Activated naive CD8-positive, alpha-beta T cell treated with anti-CD3 and anti-CD28 coated beads, Interleukin-2, amount 50 U/mL, for 16 hours (primary cell): ENCODE results near the gene SYNDIG1.

Source experiments
- DNase-seq: peaks from one replicate; pipeline ENCODE4 v3.0.0-alpha.2; 2020; ENCODE audit warnings: low read depth, low spot score

Gene SYNDIG1

DNA sequence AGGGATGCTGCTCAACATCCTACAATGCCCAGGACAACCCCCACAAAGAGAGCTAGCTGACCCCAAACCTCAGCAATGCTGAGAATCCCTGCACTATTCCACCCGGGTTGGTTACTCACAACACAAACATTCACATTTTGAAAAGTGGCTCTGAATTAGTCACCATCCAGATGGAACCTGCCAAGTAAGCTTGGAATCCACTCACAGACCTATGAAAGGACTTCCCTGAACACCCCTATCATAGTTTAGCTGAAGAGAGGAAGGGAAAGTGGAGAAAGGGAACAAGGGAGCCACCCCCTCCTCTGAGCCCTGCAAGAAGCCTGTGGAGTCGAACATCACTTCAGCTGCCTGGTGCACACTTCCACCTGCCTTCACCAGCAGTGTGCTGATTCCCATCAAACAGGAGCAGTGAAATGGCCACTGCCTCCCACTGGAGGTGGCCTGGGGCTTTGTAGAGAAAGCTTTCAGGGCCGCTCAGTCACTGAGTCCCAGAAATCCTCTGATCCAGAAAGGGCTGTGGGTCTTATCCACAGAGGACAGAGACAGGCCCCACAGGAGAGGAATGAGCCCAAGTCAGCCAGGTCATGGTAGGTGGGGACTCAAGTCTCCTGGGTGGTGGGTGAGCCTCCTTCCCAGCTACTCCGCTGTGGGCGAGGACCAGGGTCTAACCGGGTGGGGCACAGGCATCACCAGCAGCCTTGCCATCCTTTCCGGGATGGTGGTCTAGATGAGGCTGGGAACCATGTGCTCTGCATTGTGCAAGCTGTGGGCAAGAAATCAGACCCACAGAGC, 203.7 kb downstream of the SYNDIG1 start:
- no peak for DNase-seq

DNA sequence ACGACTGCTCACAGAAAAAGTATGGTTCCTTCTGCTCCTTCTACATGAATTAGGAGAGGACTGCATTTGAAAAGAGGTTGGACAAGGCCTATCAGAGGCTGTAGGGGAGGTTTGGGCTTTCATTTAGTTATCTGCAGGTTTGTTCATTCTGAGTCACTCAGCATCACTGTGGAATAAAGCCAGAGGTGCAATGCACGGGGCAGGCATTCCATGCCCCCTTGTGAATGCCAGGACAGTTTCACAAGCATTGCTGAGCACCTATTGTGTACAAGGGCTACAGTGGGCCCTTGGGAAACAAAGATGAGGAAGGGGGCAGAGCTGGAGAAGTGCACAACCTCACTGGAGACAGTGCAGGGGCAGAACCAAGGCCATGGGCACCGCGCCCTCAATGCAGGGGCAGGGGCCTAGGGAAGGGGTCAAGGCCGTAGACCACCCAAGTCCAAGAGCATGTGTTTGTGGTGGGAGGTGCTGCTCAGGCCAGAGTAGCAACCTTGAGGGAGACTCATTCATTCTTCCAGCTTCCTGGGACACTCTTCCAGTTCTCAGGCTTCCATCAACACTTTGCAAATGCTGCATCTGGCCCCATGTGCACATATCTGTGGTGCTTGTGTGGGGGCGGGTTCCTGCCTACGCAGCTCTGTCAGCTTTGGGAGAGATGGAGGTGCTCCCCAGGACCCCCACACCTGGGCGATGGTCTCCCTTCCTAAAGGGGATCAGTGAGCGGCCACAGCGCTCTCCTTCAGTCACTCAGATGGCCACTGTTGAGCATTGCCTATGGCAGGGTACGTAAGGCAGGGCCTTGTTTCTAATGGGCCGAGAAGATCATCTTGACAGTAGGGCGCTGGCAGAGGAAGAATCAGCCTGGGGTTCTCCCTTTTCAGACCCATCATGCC, 204.5 kb downstream of the SYNDIG1 start:
- no peak for DNase-seq

DNA sequence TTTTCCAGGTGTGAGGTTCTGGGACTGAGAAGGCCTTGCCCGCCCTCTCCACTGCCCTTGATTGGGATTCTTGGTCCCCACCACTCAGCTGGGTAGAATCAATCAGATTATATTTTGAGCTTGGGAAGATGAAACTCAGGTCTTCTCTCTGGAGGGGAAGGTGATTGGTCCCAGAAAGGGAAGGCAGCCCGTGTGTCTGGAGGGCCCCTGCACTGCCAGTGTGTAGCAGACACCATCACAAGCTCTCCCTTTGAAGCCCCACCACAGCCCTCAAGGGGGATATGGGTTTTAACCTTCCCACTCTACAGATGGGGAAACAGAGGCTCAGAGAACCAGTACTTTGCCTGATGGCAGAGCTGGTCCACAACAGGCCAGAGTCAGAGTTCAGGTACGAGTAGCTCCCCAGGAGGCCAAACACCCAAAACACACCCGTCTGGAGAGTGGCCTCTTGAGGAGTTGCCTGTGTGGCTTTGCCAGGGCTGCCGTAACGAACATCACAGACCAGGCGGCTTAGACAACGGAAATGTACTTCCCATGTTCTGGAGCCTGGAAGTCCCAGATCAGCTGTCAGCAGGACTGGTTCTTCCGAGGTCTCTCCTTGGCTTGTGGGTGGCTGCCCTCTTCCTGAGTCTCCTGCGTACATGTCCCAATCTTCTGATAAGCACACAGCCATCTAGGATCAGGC, 205.6 kb downstream of the SYNDIG1 start:
- no peak for DNase-seq

DNA sequence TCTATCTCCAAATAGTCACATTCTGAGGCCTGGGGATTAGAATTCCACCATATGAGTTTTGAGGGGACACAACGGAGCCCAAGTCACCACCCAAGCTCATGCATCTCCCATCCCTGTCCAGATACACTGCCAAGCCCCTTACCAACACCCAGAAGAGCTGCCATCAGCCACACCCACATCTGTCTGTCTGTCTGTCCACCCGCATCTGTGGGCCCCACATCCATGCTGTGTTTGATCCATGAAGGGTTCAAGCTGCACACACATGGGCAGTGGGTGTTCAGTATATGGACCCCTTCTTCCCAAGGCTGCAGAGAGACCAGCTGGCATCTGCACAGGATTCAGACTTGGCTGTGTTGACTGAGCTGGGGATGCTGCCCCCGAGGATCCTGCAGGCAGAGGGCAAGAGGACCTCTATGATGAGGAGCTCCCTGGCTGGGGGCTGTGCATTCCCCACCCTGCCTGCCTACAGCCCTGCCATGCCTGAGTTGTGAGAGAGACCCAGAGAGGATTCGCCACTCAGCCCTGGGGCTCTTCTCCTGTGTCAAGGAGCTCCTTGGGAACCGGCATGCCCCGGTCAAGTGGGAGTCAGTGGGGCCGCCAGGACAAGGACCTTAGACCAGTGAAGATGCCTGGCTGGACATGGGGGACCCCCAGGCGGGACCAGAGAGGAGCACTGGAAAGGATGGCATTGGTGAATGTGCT, 206.4 kb downstream of the SYNDIG1 start:
- no peak for DNase-seq

DNA sequence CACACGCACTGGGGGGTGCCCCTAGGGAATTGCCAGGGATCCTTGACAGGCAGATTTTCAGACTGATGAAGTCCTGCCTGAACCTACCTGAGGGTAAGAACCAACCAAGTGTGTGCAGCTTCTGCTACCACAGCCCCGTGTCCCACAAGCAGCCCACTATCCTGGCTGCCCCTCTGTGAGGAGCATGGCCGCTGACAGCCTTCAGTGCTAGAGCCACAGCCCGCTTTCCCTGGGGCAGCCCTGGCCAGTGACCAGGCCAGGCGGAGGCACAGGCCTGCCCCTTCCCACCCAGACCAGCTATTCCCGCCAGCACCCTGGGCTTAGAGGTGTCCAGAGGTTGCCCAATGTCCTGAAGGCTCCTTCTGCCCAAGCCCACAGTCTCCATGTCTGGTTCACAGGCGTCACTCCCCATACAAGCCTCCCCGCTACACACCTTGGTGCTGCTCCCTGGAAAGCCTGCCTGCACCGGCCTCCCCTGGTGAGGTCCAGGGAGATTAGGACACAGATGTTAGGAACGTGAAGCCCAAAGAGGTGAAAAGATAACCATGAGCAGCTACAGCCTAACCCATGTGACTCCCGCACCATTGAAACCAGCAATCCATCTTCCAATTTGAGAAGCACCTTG, 207.0 kb downstream of the SYNDIG1 start:
- no peak for DNase-seq

DNA sequence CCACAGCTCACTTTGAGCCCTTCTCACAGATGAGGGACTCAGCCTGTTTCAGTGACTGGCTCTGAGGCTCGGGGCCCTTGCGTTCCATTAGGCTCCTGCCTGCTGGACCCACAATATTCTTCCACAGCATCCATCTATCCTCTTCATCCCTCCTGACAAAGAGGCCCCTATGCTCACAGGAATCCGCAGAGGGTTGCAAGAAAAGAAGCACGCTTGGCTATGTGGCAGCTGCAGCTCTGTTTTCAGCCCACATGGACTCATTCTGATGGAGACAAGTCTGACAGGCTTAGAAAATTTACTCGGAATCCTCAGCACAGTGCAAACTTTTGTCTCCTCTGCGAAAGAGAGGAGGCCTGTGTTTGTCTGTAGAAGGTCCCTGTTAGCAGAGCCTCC, 207.5 kb downstream of the SYNDIG1 start:
- DNase-seq, result no peak

DNA sequence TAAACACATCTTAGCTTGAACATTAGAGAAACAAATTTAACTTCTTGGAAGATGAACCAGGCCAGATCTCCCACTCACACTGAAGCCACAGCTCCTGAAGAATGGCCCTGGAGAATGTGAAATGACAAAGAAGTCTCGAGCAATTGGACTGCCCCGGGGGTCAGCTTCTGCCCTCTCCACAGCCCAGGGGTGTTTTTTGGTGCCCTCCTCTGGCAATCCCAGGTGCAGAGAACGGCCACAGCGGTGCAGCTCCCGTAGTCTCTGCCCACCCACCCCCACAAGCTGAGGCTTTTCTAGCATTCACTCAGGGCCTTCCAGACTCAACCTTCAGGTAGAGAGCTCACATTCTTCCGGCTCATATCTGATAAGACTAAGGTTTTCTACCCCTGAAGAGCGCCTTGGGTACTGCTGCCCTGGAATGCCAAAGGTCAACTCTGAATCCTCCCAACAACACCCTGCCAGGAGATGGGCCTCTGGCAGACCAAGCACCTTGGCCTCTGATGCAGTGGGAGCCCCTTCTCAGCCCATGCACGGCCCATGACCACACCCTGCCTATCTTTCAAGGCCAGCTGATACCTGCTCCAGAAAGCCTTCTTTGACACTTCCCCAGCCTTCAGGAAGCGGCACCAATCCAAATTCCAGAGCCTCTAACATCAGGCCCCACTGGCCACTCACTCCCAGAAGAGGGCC, 208.3 kb downstream of the SYNDIG1 start:
- DNase-seq, result no peak

DNA sequence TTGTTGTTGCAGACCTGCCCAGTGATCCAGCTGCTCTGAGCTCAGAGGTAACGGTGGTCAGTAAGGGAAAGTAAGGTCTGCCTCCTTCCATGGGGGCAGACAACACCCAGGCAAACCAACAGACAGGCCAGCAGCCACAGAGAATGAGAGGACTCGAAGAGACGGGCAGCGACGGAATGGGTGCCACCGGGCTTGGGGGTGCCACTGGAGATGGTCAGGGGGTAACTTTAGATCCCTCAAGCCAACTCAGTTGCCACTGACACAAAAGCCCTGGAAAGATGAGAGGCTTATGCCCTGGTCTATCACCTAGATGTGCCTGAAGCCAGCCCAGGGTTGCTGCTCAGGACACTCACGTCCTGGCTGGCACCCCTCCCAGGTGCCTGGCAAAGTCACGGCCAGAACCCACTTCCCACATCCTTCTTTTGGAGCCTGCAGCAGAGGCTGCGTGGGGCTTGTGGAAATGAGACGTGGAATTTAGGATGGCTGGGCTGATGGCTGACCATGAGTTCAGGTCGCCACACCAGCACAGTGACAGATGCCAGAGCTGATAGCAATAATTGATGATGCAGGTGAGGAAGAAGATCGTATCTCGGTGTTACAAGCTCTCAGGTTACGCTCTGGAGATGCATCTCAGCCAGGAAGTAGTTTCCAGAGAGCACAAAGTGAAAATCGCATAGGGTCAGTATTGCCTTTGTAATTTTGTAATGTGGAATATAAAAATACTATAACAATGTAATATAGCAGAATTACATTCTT, 209.1 kb downstream of the SYNDIG1 start:
- no peak for DNase-seq

DNA sequence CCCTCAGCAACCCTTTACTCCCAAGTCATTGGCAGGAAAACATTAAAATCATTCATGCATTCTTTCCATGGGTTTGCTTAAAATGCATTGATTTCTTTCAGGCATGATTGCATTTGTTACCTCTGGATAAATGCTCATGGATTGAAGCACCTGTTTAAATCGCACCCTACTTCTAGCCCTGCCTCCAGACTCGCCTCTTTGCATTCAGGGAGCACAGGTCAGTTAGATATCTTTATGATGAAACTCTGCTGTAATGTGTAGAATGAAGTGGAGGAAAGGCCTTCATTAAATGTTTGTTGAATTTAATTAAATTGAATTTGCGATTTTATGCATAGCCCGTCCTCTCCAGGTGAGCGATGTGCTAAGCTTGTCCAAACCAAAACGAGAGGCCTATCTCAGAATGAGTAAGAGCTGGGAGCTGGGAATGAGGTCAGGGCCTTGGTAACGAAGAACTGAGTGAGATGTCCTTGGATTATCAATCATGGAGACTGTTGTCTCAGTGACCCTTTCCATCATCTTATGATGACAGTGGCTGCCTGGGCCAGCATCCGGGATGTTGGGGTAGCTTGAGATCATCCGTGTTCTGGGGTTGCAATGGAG, 210.1 kb downstream of the SYNDIG1 start:
- no peak for DNase-seq

DNA sequence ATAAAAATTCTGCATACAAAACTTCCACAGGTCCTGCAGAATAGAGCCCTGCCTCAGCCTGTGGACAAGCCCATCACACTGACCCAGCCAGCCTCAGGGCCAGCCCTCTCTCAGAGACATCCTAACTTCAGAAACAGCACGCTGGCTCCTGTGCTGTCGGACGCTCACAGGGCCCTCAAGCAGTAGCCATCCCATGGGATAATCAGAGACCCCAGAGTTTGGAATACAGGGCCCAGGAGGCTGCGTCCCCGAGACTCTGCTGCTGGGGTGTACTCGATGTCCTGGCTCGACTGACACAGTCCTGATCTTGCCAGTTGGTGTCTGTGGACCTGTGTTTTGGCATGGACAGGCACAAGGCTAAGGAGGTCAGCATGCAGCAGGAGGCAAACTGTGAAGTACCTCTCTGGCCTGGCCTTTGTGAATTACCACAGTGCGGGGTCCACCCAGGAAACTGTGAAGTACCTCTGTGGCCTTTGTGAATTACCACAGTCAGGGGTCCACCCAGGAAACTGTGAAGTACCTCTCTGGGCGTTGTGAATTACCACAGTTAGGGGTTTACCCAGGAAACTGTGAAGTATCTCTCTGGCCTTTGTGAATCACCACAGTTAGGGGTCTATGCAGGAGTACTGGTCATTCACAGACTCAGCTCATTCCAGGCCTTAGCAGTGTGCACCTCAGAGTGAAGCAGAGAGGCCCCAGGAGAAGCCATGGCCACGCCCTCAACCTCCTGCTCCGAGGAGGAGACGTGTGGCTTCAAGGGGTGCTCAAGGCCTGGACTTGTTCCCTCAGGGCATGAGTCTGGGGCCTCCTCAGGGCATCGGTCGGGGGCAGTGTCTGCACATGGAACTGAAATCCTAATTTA, 212.4 kb downstream of the SYNDIG1 start:
- no peak for DNase-seq

DNA sequence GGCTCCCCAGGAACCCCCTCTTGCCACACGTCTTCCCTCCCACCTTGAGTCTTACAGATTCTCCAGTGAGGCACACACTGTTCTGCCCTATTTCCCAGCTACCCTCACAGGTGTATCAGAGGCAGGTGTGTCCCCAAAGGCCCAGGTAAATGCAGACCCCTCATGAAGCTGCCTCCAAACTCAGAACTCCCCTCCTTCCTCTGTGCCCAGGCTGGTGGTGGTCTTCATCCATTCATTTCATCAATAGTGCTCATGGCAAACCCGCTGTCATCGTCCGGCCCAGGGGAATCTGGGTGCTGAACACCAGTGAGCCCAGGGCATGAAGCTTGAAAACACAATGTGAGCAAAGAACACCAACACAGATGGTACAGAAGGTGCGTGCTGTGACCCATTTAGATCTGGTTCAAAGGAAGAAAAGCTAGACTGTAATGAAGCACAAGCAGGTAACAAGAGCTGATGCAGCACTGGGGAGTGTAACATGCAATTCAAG, 213.1 kb downstream of the SYNDIG1 start:
- no peak for DNase-seq

DNA sequence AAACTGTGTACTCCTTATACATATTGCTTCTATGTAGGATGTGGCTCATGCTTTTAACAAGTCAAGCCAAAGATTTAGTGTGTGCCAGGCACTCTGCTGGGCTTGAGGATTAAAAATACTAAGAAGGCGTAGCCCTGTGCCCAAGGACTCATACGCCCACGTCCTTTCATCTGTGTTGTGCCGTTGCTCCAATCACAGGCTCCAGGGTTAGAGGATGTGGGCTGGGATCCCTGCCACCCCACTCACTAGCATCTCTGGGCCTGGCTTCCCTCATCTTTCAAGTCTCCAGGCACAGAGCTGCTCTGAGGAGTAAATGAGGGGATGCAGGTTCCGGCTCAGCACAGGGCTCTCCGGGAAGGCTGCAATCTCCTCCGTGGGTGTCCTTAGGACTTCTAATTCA, 214.2 kb downstream of the SYNDIG1 start:
- no peak for DNase-seq

DNA sequence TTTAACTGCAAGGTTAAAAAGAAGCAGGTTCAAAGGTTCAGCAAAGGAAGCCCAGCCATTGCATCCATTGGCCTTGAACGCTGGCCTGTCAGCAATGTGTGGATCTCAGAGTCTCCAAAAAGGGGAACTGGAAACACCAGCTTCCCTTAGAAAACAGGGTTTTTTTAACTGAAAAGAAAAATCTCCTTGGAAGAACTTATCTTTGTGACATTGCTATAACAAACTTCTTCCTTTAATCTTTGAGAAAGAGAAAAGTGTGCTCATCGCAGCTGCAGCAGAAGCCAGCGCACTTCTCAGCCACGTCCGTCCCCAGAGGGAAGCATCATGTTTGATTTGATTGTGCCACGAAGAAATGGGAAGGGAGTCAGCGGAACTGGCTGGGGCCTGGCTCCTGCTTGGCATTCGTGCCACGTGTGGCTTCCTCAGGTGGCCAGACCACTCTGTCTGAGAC, 215.0 kb downstream of the SYNDIG1 start:
- no peak for DNase-seq

DNA sequence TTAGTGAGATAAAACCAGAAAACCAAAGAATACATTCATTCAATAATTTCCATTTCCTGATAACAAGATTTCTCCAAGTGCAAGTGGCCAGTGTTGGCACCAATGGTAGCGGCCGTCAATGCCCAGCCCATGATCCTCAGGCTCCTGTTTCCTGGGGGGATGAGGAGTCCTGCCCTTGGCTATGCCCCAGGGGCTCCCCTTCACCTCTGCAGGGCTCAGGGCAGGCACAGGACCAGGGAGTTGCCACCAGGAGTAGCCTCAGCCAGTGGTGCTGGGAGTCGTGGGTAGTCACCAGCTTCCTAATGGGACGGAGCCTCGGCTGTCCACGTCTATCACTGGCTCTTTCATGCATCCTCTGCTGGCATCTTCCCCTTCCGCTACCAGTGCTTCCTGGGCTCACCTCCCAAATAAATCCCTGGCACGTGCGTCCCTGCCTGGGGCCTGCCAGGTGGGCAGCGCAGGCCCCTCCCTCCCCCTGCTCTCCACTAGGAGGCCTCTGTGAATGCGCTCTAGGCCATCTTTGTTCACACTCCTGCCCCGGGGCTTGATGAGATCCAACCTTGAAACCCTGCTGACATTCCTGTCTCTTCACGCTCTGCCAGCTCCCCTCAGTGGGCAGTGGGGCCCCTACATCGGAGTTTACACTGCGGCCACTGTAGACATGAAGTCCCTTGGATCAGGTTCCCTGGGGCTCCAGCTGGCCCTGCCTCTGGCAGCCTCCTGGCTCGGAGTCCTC, 215.7 kb downstream of the SYNDIG1 start:
- DNase-seq, result no peak

DNA sequence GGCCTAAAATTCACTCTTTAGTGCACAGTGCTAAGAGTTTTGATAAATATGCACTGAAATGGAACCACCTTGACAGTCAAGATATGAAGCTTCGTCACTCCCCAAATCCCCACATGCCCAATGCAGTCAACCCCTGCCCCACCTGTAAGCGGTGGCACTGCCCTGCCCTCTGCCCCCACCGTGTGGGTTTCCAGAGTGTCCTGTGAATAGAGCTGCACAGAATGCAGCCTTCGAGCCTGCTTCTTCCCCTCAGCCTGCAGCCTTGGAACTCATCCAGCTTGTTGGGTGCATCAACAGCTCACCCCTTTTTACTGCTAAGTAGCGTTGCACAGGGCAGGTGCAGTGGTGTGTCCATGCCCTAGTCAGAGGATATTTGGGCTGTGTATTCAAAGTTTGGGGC, 216.3 kb downstream of the SYNDIG1 start:
- no peak for DNase-seq

DNA sequence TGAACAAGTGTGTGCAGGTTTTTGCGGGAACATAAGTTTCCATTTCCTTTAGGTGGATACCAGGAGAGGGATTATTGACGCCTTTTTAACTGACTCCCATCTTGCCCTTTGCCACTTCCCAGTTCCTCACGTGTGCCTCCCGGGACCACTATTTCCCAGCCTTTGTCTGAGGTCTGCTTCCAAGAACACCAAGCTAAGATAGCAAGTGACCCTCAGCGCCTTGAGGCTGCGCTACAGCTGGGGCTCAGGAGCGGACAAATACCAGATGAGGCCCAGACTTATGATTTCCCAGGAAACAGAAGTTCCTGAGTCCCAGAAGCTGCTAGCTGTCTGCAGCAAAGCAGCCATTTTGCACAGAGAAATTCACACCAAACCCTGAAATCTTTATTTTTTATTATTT, 216.7 kb downstream of the SYNDIG1 start:
- DNase-seq, result no peak

DNA sequence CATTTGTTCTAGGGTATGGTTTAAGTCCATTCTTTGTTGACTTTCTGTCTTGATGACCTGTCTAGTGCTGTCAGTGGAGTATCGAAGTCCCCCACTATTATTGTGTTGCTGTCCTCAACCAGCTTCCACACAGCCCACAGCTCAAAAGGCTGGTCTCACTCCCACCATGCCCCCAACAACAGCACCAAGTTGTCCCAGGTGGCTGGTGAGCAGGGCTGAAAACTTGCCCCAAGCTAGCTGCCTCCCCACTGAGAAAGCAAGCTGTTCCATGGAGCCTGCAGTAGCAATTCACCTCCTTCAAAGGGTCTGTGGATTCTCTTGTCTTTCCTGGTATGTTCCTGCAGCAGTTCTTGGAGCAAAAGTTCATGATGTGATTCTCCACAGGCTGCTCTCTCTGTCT, 221.0 kb downstream of the SYNDIG1 start:
- no peak for DNase-seq
